Transverse colon (tissue), 4 donors: Measurements from ENCODE around the gene FOXN4. TPM values are rescaled to one million over a fixed set of nuclear protein-coding genes. Genes with fewer than 3 reads are reported as not detected.

Experiments used
- DNase-seq: peaks from one replicate; pipeline ENCODE4 v3.0.0-alpha.2; 2019
- H3K27ac ChIP-seq, 4 donors: fragments of 200-600 bp; sonication (generic); 2 replicates each; pipeline ENCODE4 v1.5.1; 2016 to 2018; ENCODE audit warnings: inconsistent platforms in 4 of 4
- H3K27me3 ChIP-seq: fragments of 200-600 bp; sonication (generic); 2 replicates; pipeline ENCODE4 v1.5.1; 2017; ENCODE audit warnings: inconsistent platforms
- H3K36me3 ChIP-seq, 4 donors: fragments of 200-600 bp; sonication (generic); 2 replicates each; pipeline ENCODE4 v1.5.1; 2017 to 2019; ENCODE audit warnings: inconsistent platforms in 4 of 4
- H3K4me1 ChIP-seq, 4 donors: fragments of 200-600 bp; sonication (generic); 2 replicates each; pipeline ENCODE4 v1.5.1; 2017 to 2020; ENCODE audit warnings: inconsistent platforms in 4 of 4
- H3K4me3 ChIP-seq, 4 donors: fragments of 200-600 bp; sonication (generic); 1 replicate in 1 of 4; 2 replicates in 3 of 4; pipeline versions ENCODE4 v1.5.1 to v1.6.1; 2017 to 2019; ENCODE audit warnings: inconsistent platforms in 4 of 4
- H3K9me3 ChIP-seq, 2 donors: fragments of 200-600 bp; sonication (generic); 2 replicates each; pipeline ENCODE4 v1.5.1; 2017 to 2019; ENCODE audit warnings: inconsistent platforms in 2 of 2
- EP300 ChIP-seq: sonication (generic); formaldehyde crosslinking; IDR thresholded peaks from one replicate; pipeline ENCODE4 v1.6.1; 2017; ENCODE audit warnings: antibody characterized with exemption, low read depth
- POLR2A ChIP-seq: fragments of 450-650 bp; IDR thresholded peaks from one replicate; pipeline ENCODE4 v1.6.1; 2016; ENCODE audit warnings: antibody characterized with exemption, mild to moderate bottlenecking, moderate library complexity
- POLR2AphosphoS5 ChIP-seq, 3 donors: sonication (generic); formaldehyde crosslinking; IDR thresholded peaks; one replicate each; pipeline ENCODE4 v1.6.1; 2016; ENCODE audit warnings: antibody characterized with exemption in 3 of 3
- WGBS, 2 donors: methylation state at CpG; one replicate each; pipeline ENCODE4 v1.1.5; 2018; ENCODE audit warnings: low coverage in 1 of 2; 5-methylcytosine and 5-hydroxymethylcytosine counted together
- in situ Hi-C, 4 donors: fragments of 200-750 bp; cut with MboI; loops; one replicate each; pipeline versions ENCODE4 v1.15.0 to v1.15.1; 2017; ENCODE audit warnings: low sequenced_read_pairs in 3 of 4, low pct_ligation_motif_present in 1 of 4, low pct_unique_long_range_greater_than_20kb in 1 of 4
- intact Hi-C: fragments of 100-400 bp; cut with DNase I; formaldehyde crosslinking; loops from one replicate; pipeline ENCODE4 v1.15.1; 2023; ENCODE audit warnings: low total_unique reads
- total RNA-seq, 4 donors: library from RNA; depleted of rRNA; stranded (reverse); fragments of >200 nt; gene quantifications; one replicate each; pipeline ENCODE4 v1.1.0, GENCODE V29; 2016
- TF ChIP-seq, protein P1 (sequence below), 5 experiments: fragments of 200-600 bp in 3 of 5; fragments of 450-650 bp in 2 of 5; sonication (generic) in 3 of 5; IDR thresholded peaks; 1 replicate in 2 of 5; 2 replicates in 3 of 5; pipeline ENCODE4 v1.5.1; 2016 to 2017; ENCODE audit warnings: antibody characterized with exemption in 5 of 5, inconsistent platforms in 3 of 5, mild to moderate bottlenecking in 2 of 5, moderate library complexity in 1 of 5

The FOXN4 gene
- total RNA-seq, 4 donors from 2014 or later, result not detected

DNA sequence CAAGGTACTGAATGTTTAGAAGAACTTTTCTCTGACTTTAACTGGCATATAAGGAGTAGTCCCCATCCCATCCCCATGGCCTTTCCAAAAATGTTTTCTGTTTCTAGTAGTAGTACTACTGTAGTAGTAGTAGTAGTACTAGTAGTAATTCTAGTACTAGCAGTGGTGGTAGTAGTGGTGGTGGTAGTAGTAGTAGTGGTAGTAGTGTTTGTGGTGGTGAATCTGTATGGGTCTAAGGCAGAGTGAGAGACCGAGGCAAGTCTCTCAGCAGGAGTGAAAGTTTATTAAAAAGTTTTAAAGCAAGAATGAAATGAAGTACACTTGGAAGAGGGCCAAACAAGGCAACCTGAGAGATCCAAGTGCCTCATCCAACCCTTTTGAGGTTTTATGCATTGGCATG is 58.6 kb downstream of the FOXN4 start:
- peaks cover 0 to 47% (median 20%) of the 10 kb centered on the region in 4 donors for H3K36me3 ChIP-seq
- intact Hi-C loops, result no loop called here
- WGBS, 2 donors, result 62 to 73% methylated on average over 1 of the region's 1 CpG
- no peak for TF ChIP-seq EP300
- TF ChIP-seq, protein P1, sequence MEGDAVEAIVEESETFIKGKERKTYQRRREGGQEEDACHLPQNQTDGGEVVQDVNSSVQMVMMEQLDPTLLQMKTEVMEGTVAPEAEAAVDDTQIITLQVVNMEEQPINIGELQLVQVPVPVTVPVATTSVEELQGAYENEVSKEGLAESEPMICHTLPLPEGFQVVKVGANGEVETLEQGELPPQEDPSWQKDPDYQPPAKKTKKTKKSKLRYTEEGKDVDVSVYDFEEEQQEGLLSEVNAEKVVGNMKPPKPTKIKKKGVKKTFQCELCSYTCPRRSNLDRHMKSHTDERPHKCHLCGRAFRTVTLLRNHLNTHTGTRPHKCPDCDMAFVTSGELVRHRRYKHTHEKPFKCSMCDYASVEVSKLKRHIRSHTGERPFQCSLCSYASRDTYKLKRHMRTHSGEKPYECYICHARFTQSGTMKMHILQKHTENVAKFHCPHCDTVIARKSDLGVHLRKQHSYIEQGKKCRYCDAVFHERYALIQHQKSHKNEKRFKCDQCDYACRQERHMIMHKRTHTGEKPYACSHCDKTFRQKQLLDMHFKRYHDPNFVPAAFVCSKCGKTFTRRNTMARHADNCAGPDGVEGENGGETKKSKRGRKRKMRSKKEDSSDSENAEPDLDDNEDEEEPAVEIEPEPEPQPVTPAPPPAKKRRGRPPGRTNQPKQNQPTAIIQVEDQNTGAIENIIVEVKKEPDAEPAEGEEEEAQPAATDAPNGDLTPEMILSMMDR (IDR thresholded peaks at IDR 0.05), result no peak
- H3K4me3 ChIP-seq, result no peak overlapping the region
- in situ Hi-C loops, result no loop called here
- H3K9me3 ChIP-seq, result no peaks in the 10 kb centered on the region
- H3K4me1 ChIP-seq, result peaks cover 0 to 18% (median 8%) of the 10 kb centered on the region in 4 donors
- H3K27me3 ChIP-seq, result no peaks in the 10 kb centered on the region
- DNase-seq, result no peak
- H3K27ac ChIP-seq, result no peak overlapping the region

DNA sequence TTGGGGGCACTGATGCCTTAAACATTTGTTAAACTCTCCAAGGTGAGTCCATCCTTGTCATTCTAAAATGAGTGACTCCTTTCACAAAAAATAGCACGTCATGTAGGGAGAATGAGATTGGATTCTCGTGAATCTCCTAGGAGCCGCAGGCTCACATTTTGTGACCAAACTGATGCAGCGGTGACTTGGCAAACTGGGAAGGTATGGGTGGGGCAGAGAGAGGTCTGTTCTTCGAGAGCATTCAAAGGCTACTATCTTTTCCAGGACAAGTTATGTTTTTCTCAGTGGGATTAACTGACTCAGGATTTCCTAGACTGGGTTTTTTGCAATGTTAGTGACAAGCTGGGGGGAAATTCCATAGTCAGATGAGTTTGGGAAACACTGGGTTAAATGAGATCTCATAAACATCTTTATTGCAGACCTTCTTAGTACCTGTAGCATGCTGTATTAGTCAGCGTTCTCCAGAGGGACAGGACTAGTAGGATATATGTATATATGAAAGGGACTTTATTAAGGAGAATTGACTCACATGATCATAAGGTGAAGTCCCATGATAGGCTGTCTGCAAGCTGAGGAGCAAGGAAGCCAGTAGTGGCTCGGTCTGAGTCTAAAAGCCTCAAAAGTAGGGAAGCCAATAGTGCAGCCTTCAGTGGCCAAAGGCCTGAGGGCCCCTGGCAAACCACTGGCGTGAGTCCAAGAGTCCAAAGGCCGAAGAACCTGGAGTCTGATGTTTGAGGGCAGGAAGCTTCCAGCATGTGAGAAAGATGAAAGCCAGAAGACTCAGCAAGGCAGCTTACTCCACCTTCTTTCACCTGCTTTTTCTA is 61.0 kb downstream of the FOXN4 start:
- DNase-seq, result peak; percentile 70
- Histone ChIP-seq H3K9me3 (no peaks in the 10 kb centered on the region), H3K27me3 (no peaks in the 10 kb centered on the region), H3K27ac (peak overlapping the region in 3 of 4 donors; percentile 4 to 37 (median 34)), H3K36me3 (peaks cover 0 to 53% (median 20%) of the 10 kb centered on the region in 4 donors), H3K4me1 (peaks cover 0 to 18% (median 8%) of the 10 kb centered on the region in 4 donors), H3K4me3 (no peak overlapping the region)
- intact Hi-C loops, result no loop called here
- in situ Hi-C loops, result no loop called here
- TF ChIP-seq EP300 (no peak), POLR2AphosphoS5 (IDR thresholded peaks at IDR 0.05) (peak in 1 of 3 donors; percentile 30)
- WGBS, 2 donors, result 54 to 64% methylated on average over 7 to 9 of the region's 9 CpGs

DNA sequence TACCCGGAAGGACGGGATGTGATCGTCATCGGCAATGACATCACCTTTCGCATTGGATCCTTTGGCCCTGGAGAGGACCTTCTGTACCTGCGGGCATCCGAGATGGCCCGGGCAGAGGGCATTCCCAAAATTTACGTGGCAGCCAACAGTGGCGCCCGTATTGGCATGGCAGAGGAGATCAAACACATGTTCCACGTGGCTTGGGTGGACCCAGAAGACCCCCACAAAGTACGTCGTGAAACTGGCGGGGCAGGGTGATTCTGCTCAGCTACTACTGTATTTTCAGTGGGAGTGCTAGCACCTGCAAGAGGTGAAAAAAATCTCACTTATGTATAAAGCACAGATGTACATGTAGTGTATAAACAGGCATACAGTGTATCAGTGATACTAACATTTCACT is 62.9 kb downstream of the FOXN4 start:
- H3K4me1 ChIP-seq, result peaks cover 0 to 18% (median 8%) of the 10 kb centered on the region in 4 donors
- no peak for DNase-seq
- TF ChIP-seq POLR2A (no peak), EP300 (no peak), POLR2AphosphoS5 (IDR thresholded peaks at IDR 0.05) (no peak)
- TF ChIP-seq, protein P1 (IDR thresholded peaks at IDR 0.05), result no peak
- WGBS, 2 donors, result 95 to 100% methylated on average over 1 to 15 of the region's 15 CpGs
- H3K4me3 ChIP-seq, result no peak overlapping the region
- intact Hi-C loops, result no loop called here
- no peaks in the 10 kb centered on the region for H3K27me3 ChIP-seq
- no peaks in the 10 kb centered on the region for H3K9me3 ChIP-seq
- in situ Hi-C loops, result no loop called here
- H3K27ac ChIP-seq, result no peak overlapping the region
- H3K36me3 ChIP-seq, result peaks cover 0 to 55% (median 19%) of the 10 kb centered on the region in 4 donors

GRCh38 chr12:109244073-109244472 is 65.0 kb downstream of the FOXN4 start:
- Histone ChIP-seq H3K4me1 (peaks cover 0 to 14% (median 8%) of the 10 kb centered on the region in 4 donors), H3K9me3 (no peaks in the 10 kb centered on the region), H3K36me3 (peaks cover 0 to 73% (median 26%) of the 10 kb centered on the region in 4 donors), H3K27ac (no peak overlapping the region), H3K27me3 (no peaks in the 10 kb centered on the region), H3K4me3 (no peak overlapping the region)
- DNase-seq, result no peak
- intact Hi-C loops (no loop called here), in situ Hi-C loops (no loop called here)
- TF ChIP-seq EP300, result no peak
- no peak for TF ChIP-seq POLR2AphosphoS5 (IDR thresholded peaks at IDR 0.05)
- TF ChIP-seq, protein P1 (IDR thresholded peaks at IDR 0.05), result no peak
- TF ChIP-seq POLR2A, result no peak
- 80 to 90% methylated on average over 2 to 5 of the region's 5 CpGs for WGBS, 2 donors
